ENCODE measurements around the gene VTI1A. TPM values are rescaled to one million over a fixed set of nuclear protein-coding genes. Genes with fewer than 3 reads are reported as not detected.

The VTI1A gene
- total and polyA plus RNA-seq, 9 of the 15 experiments (the other 6 are each of a cell fraction or from before 2014, with no cell fraction given): 9.3 to 21.4 (median 16.0) TPM

- ATAC-seq: no peak
- intact Hi-C loops (cut with micrococcal nuclease) (no loop called here), in situ Hi-C loops (cut with MboI) (no loop called here)
- Histone ChIP-seq H3K36me3 (ENCODE audit: control insufficient read depth, insufficient read depth, low read length) (no peaks in the 10 kb centered on the region), H3K27ac (ENCODE audit: extremely low read depth, low read depth, low read length) (no peak overlapping the region), H3K4me3 (no peak overlapping the region), H4K20me1 (replicated peaks; ENCODE audit: control insufficient read depth, insufficient read depth, low read length) (no peaks in the 10 kb centered on the region), H2AFZ (ENCODE audit: low read depth, low read length) (no peak overlapping the region), H3K9me1 (ENCODE audit: control insufficient read depth, insufficient read depth, low read length) (no peaks in the 10 kb centered on the region), H3K79me2 (ENCODE audit: control insufficient read depth, insufficient read depth, low read length) (no peaks in the 10 kb centered on the region), H3K4me2 (ENCODE audit: insufficient read depth, low read length) (no peak overlapping the region), H3K9me3 (replicated peaks; ENCODE audit: control insufficient read depth, insufficient read depth, low read depth, low read length) (no peaks in the 10 kb centered on the region), H3K27me3 (ENCODE audit: control insufficient read depth in 2 of 2, insufficient read depth in 2 of 2, low read length in 2 of 2) (no peaks in the 10 kb centered on the region; a peak in 1 of 5 replicates), H3K9ac (ENCODE audit: insufficient read depth in 1 of 2, low read depth in 2 of 2, low read length in 2 of 2) (no peak overlapping the region), H3K4me1 (replicated peaks in 1 of 2; ENCODE audit: control insufficient read depth in 2 of 2, insufficient read depth in 2 of 2, low read length in 2 of 2) (peaks cover 15 to 18% of the 10 kb centered on the region in 2 experiments)
- no peak for DNase-seq (ENCODE audit: extremely low read depth in 1 of 4, low spot score in 3 of 4)
- TF ChIP-seq ZNF41 (CRISPR knock-in tag; conservative IDR thresholded peaks at IDR 0.05) (no peak), KAT7 (CRISPR knock-in tag; IDR thresholded peaks at IDR 0.05; ENCODE audit: borderline replicate concordance) (no peak), FOXP4 (CRISPR knock-in tag; IDR thresholded peaks at IDR 0.05; ENCODE audit: borderline replicate concordance) (no peak), ZNF124 (CRISPR knock-in tag; IDR thresholded peaks at IDR 0.05) (no peak), CHD4 (IDR thresholded peaks at IDR 0.05; ENCODE audit: insufficient read depth, insufficient replicate concordance, low read depth, low read length, poor library complexity, severe bottlenecking) (no peak), ZBTB26 (CRISPR knock-in tag; IDR thresholded peaks at IDR 0.05) (no peak), NFE2L1 (tag; IDR thresholded peaks at IDR 0.05; ENCODE audit: borderline replicate concordance, low read depth) (no peak), MTA1 (IDR thresholded peaks at IDR 0.05; ENCODE audit: borderline replicate concordance) (no peak), PREB (CRISPR knock-in tag; IDR thresholded peaks at IDR 0.05) (no peak), MTF1 (CRISPR knock-in tag; IDR thresholded peaks at IDR 0.05; ENCODE audit: borderline replicate concordance) (no peak), ETV5 (CRISPR knock-in tag; IDR thresholded peaks at IDR 0.05; ENCODE audit: low read depth) (no peak), FOXA1 (IDR thresholded peaks at IDR 0.05; ENCODE audit: borderline replicate concordance) (no peak), RBM34 (IDR thresholded peaks at IDR 0.05; ENCODE audit: borderline replicate concordance, insufficient read depth, low read length) (no peak), EWSR1 (IDR thresholded peaks at IDR 0.05; ENCODE audit: borderline replicate concordance, low read depth, partially characterized antibody) (no peak)
- no peak for FAIRE-seq
- CTCF ChIA-PET (ENCODE audit: low intra/inter-chr PET ratio): no interaction called here
- 11% methylated on average over 5 of the region's 5 CpGs for WGBS (ENCODE audit: insufficient coverage, low coverage, missing lambda C conversion rate)
- POLR2A ChIA-PET: no interaction called here
- BruUV-seq (replicated peaks): no TSS peak
Measured at GRCh38 chr10:112839928-112840654, 393.1 kb downstream of the VTI1A start.

Data from K562 (cell line).